DOHH2 (cell line): ENCODE data around the gene COX4I1.
"Not testable (repeated sequence)": the region's sequence is repeated elsewhere in the genome, so short reads cannot be mapped to it uniquely, and the experiment has no call there.

ENCODE experiments used
- H3F3A ChIP-seq: fragments of 200-600 bp; sonication (generic), shearing (Covaris generic); 2 replicates; pipeline ENCODE4 v1.6.0; 2016; ENCODE audit warnings: antibody characterized with exemption, mild to moderate bottlenecking; ENCODE audit not compliant: control insufficient read depth, insufficient read depth
- H3K27ac ChIP-seq: fragments of 200-600 bp; sonication (generic); 2 replicates; pipeline ENCODE4 v1.5.1; 2014; ENCODE audit warnings: low read depth, mild to moderate bottlenecking, low read length, moderate library complexity
- H3K27me3 ChIP-seq: fragments of 200-600 bp; sonication (generic); 2 replicates; pipeline ENCODE4 v1.6.1; 2014; ENCODE audit warnings: mild to moderate bottlenecking, low read length, mixed read lengths; ENCODE audit not compliant: control insufficient read depth
- H3K36me3 ChIP-seq: fragments of 200-600 bp; sonication (generic); 2 replicates; pipeline ENCODE4 v1.6.1; 2014; ENCODE audit warnings: mild to moderate bottlenecking, low read length, moderate library complexity, mixed read lengths; ENCODE audit not compliant: control insufficient read depth
- H3K4me1 ChIP-seq: fragments of 200-600 bp; sonication (generic); 2 replicates; pipeline ENCODE4 v1.6.1; 2014; ENCODE audit warnings: mild to moderate bottlenecking, low read length, mixed read lengths; ENCODE audit not compliant: control insufficient read depth
- H3K4me2 ChIP-seq: fragments of 200-600 bp; sonication (generic); 2 replicates; pipeline ENCODE4 v1.6.0; 2014; ENCODE audit warnings: mild to moderate bottlenecking, low read length, moderate library complexity
- H3K4me3 ChIP-seq: fragments of 200-600 bp; sonication (generic); 2 replicates; pipeline ENCODE4 v1.5.1; 2014; ENCODE audit warnings: mild to moderate bottlenecking, low read length, mixed read lengths
- H3K79me2 ChIP-seq: fragments of 200-600 bp; sonication (generic); 2 replicates; pipeline ENCODE4 v1.6.1; 2014; ENCODE audit warnings: mild to moderate bottlenecking, low read length, mixed read lengths; ENCODE audit not compliant: control insufficient read depth
- H3K9me2 ChIP-seq: fragments of 200-600 bp; sonication (generic); replicated peaks from 2 replicates; pipeline ENCODE4 v1.6.1; 2014; ENCODE audit warnings: mild to moderate bottlenecking, low read length, mixed read lengths; ENCODE audit not compliant: control insufficient read depth
- H3K9me3 ChIP-seq: fragments of 200-600 bp; sonication (generic); 2 replicates; pipeline ENCODE4 v1.6.1; 2014; ENCODE audit warnings: antibody characterized with exemption, low read length, mixed read lengths; ENCODE audit not compliant: control insufficient read depth, insufficient read depth
- H4K20me1 ChIP-seq: fragments of 200-600 bp; sonication (generic); 2 replicates; pipeline ENCODE4 v1.6.0; 2014; ENCODE audit warnings: low read depth, mild to moderate bottlenecking, antibody characterized with exemption, low read length, moderate library complexity; ENCODE audit not compliant: control insufficient read depth, insufficient read depth
- EZH2phosphoT487 ChIP-seq: fragments of 200-600 bp; sonication (generic); IDR thresholded peaks from 2 replicates; pipeline ENCODE4 v1.6.1; 2017; ENCODE audit warnings: borderline replicate concordance, mild to moderate bottlenecking, antibody characterized with exemption, low read length, moderate library complexity, mixed read lengths
- TF ChIP-seq, protein P1 (sequence below): fragments of 200-600 bp; sonication (generic); IDR thresholded peaks from one replicate; pipeline ENCODE4 v1.5.1; 2014; ENCODE audit warnings: antibody characterized with exemption, mild to moderate bottlenecking, low read depth, low read length; ENCODE audit not compliant: poor library complexity, severe bottlenecking

Gene COX4I1

DNA sequence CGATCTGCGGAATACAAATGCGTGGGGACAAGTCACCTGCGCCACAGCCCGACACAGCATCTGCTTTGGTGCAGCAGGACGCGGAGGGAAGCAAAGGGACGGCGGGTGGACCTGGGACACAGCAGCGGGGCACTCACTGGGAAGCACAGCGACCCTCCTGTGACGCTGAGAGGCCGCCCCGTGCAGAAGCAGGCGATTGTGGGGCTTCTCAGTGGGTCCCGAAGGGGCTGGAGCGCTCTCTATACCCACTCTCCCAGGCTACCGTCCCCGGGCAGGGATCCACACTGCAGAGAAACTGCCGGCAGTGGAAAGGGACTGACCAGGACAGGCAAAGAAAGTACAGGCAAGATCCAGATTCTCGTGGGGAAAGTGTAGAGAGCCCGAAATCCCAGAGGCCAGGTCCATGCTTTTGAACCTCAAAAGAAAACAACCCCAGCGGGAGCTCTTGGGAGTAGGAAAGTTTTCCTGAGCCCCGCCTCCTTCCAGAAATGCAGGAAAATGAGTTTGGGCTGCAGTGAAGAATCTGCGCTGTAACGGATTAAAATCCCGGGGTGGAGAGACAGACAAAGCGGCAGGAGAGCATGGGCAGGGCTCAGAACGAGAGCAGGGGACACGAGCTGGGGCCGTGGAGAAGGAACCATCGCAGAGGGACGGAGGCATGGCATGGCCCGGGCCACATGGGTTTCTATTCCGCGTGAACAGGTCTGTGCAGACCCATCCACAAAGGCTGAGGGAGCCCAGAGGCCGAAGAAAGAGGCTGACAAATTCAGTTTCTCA is 12.7 kb downstream of the COX4I1 start:
- no peak overlapping the region for H3K4me3 ChIP-seq
- no peak overlapping the region for H3K27ac ChIP-seq
- no peaks in the 10 kb centered on the region for H3K4me1 ChIP-seq
- no peaks in the 10 kb centered on the region for H3K9me2 ChIP-seq
- H3K27me3 ChIP-seq: no peaks in the 10 kb centered on the region; the same call in 1 of the 2 replicates
- no peak for TF ChIP-seq EZH2phosphoT487
- TF ChIP-seq, protein P1, sequence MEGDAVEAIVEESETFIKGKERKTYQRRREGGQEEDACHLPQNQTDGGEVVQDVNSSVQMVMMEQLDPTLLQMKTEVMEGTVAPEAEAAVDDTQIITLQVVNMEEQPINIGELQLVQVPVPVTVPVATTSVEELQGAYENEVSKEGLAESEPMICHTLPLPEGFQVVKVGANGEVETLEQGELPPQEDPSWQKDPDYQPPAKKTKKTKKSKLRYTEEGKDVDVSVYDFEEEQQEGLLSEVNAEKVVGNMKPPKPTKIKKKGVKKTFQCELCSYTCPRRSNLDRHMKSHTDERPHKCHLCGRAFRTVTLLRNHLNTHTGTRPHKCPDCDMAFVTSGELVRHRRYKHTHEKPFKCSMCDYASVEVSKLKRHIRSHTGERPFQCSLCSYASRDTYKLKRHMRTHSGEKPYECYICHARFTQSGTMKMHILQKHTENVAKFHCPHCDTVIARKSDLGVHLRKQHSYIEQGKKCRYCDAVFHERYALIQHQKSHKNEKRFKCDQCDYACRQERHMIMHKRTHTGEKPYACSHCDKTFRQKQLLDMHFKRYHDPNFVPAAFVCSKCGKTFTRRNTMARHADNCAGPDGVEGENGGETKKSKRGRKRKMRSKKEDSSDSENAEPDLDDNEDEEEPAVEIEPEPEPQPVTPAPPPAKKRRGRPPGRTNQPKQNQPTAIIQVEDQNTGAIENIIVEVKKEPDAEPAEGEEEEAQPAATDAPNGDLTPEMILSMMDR: no peak
- no peaks in the 10 kb centered on the region for H3K79me2 ChIP-seq
- H3K4me2 ChIP-seq: no peak overlapping the region
- no peaks in the 10 kb centered on the region for H4K20me1 ChIP-seq
- no peaks in the 10 kb centered on the region for H3K9me3 ChIP-seq
- no peaks in the 10 kb centered on the region for H3K36me3 ChIP-seq
- H3F3A ChIP-seq: no peaks in the 10 kb centered on the region

DNA sequence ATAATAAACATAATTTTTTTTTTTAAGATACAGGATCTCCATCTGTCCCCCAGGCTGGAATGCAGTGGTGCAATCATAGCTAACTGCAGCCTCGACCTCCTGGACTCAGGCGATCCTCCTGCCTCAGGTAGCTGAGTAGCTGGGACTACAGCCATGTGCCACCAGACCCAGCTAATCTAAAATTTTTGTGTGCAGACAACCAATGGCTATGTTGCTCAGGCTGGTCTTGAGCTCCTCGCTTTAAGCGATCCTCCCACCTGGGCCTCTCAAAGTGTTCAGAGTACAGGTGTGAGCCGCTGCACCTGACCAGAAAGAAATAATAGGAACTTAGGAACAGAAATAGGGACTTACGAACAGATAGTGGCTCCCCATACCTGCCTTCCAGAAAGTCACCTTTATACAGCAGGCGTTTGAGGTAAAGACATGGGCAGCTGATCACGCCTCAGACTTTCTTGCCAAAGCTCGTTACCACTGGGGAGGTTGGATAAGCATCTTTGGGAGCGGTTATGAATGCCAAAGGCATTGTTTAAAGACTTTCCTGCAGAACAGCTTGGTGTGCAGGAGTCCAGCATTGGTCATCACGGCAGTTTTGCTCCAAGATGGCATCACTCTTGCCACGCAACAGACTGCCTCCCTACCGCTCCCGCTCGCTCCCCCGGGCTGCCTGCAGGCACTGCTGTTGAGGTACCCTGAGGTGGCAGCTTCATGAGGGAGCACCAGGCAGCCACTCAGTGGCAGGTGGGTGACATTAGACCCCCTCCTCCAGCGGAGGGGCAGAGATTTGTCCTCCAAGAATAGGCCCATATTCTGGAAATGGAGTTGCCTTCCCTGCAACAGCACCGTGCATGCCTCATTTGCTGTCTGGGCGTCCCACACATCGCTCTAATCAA is 13.6 kb downstream of the COX4I1 start:
- TF ChIP-seq, protein P1: no peak
- TF ChIP-seq EZH2phosphoT487: no peak

DNA sequence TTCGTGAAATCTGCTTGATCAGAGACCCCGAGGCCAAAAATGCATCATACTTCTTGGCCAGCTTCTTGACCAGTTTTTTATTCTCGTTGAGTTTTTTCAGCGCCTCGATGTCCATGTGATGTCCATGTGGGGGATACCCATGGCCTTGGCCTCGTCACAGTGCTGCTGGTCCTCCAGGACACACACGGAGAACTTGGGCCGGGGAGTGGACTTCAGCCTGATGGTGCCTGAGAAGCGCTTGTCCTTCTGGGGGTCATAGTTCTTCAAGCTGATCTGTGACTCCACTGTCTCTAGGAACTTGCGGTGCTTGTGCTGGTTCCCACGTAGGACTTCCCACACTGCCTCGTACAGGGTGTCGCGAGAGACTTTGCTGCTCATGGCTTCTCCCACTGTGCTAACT is 16.7 kb downstream of the COX4I1 start:
- no peaks in the 10 kb centered on the region; the same call in 1 of the 2 replicates for H3K27me3 ChIP-seq

More for the DNA sequence above, 13.6 kb downstream of the COX4I1 start:
- H3K27ac ChIP-seq: no peak overlapping the region
- no peaks in the 10 kb centered on the region for H3K9me2 ChIP-seq
- no peaks in the 10 kb centered on the region for H4K20me1 ChIP-seq
- H3K4me2 ChIP-seq: no peak overlapping the region
- H3K9me3 ChIP-seq: no peaks in the 10 kb centered on the region
- no peak overlapping the region for H3K4me3 ChIP-seq
- no peaks in the 10 kb centered on the region for H3K36me3 ChIP-seq
- H3K79me2 ChIP-seq: no peaks in the 10 kb centered on the region
- no peaks in the 10 kb centered on the region; the same call in 1 of the 2 replicates for H3K27me3 ChIP-seq
- no peaks in the 10 kb centered on the region for H3F3A ChIP-seq
- H3K4me1 ChIP-seq: no peaks in the 10 kb centered on the region

DNA sequence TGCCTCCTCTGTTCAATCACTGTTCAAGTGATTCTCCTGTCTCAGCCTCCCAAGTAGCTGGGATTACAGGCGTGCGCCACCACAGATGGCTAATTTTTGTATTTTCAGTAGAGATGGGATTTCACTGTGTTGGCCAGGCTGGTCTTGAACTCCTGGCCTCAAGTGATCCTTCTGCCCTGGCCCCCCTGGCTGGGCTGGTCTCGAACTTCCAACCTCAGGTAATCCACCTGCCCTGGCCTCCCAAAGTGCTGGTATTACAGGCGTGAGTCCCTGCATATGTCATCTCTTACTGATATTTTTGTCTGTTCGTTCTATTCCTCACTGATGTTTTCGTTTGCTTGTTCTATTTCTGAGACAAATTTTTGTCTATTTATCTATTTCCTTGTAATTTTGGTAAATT is 17.7 kb downstream of the COX4I1 start:
- H3K27me3 ChIP-seq, H3K9me2 ChIP-seq, H3K79me2 ChIP-seq, H3F3A ChIP-seq, H3K4me3 ChIP-seq, H3K9me3 ChIP-seq, H3K36me3 ChIP-seq, H4K20me1 ChIP-seq, H3K4me2 ChIP-seq, H3K27ac ChIP-seq: not testable (repeated sequence)
- peaks cover 28% of the 10 kb centered on the region for H3K4me1 ChIP-seq

More for the DNA sequence above, 16.7 kb downstream of the COX4I1 start:
- Histone ChIP-seq H3K27ac (no peak overlapping the region), H3K9me2 (no peaks in the 10 kb centered on the region), H3K4me3 (no peak overlapping the region), H3K4me2 (no peak overlapping the region), H3K36me3 (no peaks in the 10 kb centered on the region), H3F3A (peaks cover 4% of the 10 kb centered on the region; the same call in 1 of the 2 replicates), H3K9me3 (no peaks in the 10 kb centered on the region), H3K79me2 (no peaks in the 10 kb centered on the region), H4K20me1 (no peaks in the 10 kb centered on the region), H3K4me1 (peaks cover 18% of the 10 kb centered on the region)
- TF ChIP-seq, protein P1: no peak
- TF ChIP-seq EZH2phosphoT487: no peak
